Loucy (cell line): Measurements from ENCODE around the gene NEU4.
"Not testable (repeated sequence)": the region's sequence is repeated elsewhere in the genome, so short reads cannot be mapped to it uniquely, and the experiment has no call there.

Source experiments
- H2AFZ ChIP-seq: fragments of 200-600 bp; sonication (generic); 2 replicates; pipeline ENCODE4 v1.6.0; 2016; ENCODE audit warnings: antibody characterized with exemption, mild to moderate bottlenecking, low read length, moderate library complexity
- H3F3A ChIP-seq: fragments of 200-600 bp; 2 replicates; pipeline ENCODE4 v1.6.0; 2016; ENCODE audit warnings: antibody characterized with exemption, low read depth, mild to moderate bottlenecking
- H3K27me3 ChIP-seq: fragments of 200-600 bp; sonication (generic); 2 replicates; pipeline ENCODE4 v1.6.1; 2014; ENCODE audit warnings: low read length, mild to moderate bottlenecking; ENCODE audit not compliant: insufficient read depth, poor library complexity, severe bottlenecking
- H3K36me3 ChIP-seq: fragments of 200-600 bp; sonication (generic); 2 replicates; pipeline ENCODE4 v1.6.1; 2016; ENCODE audit warnings: low read length; ENCODE audit not compliant: insufficient read depth
- H3K4me1 ChIP-seq: fragments of 200-600 bp; sonication (generic); 2 replicates; pipeline ENCODE4 v1.5.1; 2014; ENCODE audit warnings: low read length, mild to moderate bottlenecking; ENCODE audit not compliant: insufficient read depth, poor library complexity, severe bottlenecking
- H3K4me2 ChIP-seq: fragments of 200-600 bp; sonication (generic); 2 replicates; pipeline ENCODE4 v1.6.0; 2014; ENCODE audit warnings: antibody characterized with exemption, low read length, low read depth, mild to moderate bottlenecking; ENCODE audit not compliant: poor library complexity, severe bottlenecking
- H3K4me3 ChIP-seq: fragments of 200-600 bp; sonication (generic); 2 replicates; pipeline ENCODE4 v1.5.1; 2014; ENCODE audit warnings: low read length, mild to moderate bottlenecking, mixed read lengths; ENCODE audit not compliant: poor library complexity, severe bottlenecking
- H3K79me2 ChIP-seq: fragments of 200-600 bp; sonication (generic); 2 replicates; pipeline ENCODE4 v1.6.1; 2014; ENCODE audit warnings: low read length; ENCODE audit not compliant: insufficient read depth
- H3K9ac ChIP-seq: fragments of 200-600 bp; sonication (generic); 2 replicates; pipeline ENCODE4 v1.6.0; 2014; ENCODE audit warnings: mild to moderate bottlenecking, low read depth, low read length, moderate library complexity; ENCODE audit not compliant: poor library complexity, severe bottlenecking
- H3K9me2 ChIP-seq: fragments of 200-600 bp; sonication (generic); replicated peaks from 2 replicates; pipeline ENCODE4 v1.6.1; 2016; ENCODE audit warnings: low read depth, low read length, mixed read lengths
- H3K9me3 ChIP-seq: fragments of 200-600 bp; sonication (generic); 2 replicates; pipeline ENCODE4 v1.6.1; 2014; ENCODE audit warnings: mild to moderate bottlenecking, antibody characterized with exemption, low read length, low read depth; ENCODE audit not compliant: insufficient read depth
- H4K20me1 ChIP-seq: fragments of 200-600 bp; sonication (generic); 2 replicates; pipeline ENCODE4 v1.6.0; 2014; ENCODE audit warnings: antibody characterized with exemption, low read length, mild to moderate bottlenecking; ENCODE audit not compliant: insufficient read depth, poor library complexity, severe bottlenecking
- CTCF ChIP-seq: fragments of 200-600 bp; sonication (generic); conservative IDR thresholded peaks from 2 replicates; pipeline ENCODE4 v1.5.1; 2014; ENCODE audit warnings: mild to moderate bottlenecking, antibody characterized with exemption, low read length
- EZH2phosphoT487 ChIP-seq: fragments of 200-600 bp; IDR thresholded peaks from 2 replicates; pipeline ENCODE4 v1.6.1; 2018; ENCODE audit warnings: antibody characterized with exemption, mild to moderate bottlenecking, moderate library complexity, borderline replicate concordance

The NEU4 gene

GRCh38 chr2:241818229-241818942 lies 9.4 kb downstream of the NEU4 start:
- H3K9me3 ChIP-seq, result no peaks in the 10 kb centered on the region
- H3K9ac ChIP-seq, result no peak overlapping the region
- no peaks in the 10 kb centered on the region for H3K27me3 ChIP-seq
- H3K36me3 ChIP-seq, result no peaks in the 10 kb centered on the region
- H3F3A ChIP-seq, result no peaks in the 10 kb centered on the region; the same call in 1 of the 2 replicates
- TF ChIP-seq CTCF (no peak), EZH2phosphoT487 (no peak)
- H3K79me2 ChIP-seq, result no peaks in the 10 kb centered on the region
- H3K4me3 ChIP-seq, result no peak overlapping the region
- H3K9me2 ChIP-seq, result no peaks in the 10 kb centered on the region
- H2AFZ ChIP-seq, result no peak overlapping the region
- H3K4me1 ChIP-seq, result no peaks in the 10 kb centered on the region
- no peaks in the 10 kb centered on the region for H4K20me1 ChIP-seq
- no peak overlapping the region for H3K4me2 ChIP-seq

GRCh38 chr2:241818943-241819270 lies 9.9 kb downstream of the NEU4 start:
- no peaks in the 10 kb centered on the region for H4K20me1 ChIP-seq
- no peaks in the 10 kb centered on the region for H3K36me3 ChIP-seq
- H3K4me3 ChIP-seq, result no peak overlapping the region
- H3K4me2 ChIP-seq, result no peak overlapping the region
- no peaks in the 10 kb centered on the region; the same call in 1 of the 2 replicates for H3F3A ChIP-seq
- TF ChIP-seq CTCF (no peak), EZH2phosphoT487 (no peak)
- H3K4me1 ChIP-seq, result no peaks in the 10 kb centered on the region
- no peaks in the 10 kb centered on the region for H3K9me3 ChIP-seq
- H3K9ac ChIP-seq, result no peak overlapping the region
- H3K9me2 ChIP-seq, result no peaks in the 10 kb centered on the region
- no peak overlapping the region for H2AFZ ChIP-seq
- no peaks in the 10 kb centered on the region for H3K27me3 ChIP-seq
- H3K79me2 ChIP-seq, result no peaks in the 10 kb centered on the region

GRCh38 chr2:241819947-241820624 lies 11.1 kb downstream of the NEU4 start:
- not testable (repeated sequence) for H3K9ac ChIP-seq, H3K27me3 ChIP-seq, H3K9me2 ChIP-seq, H3F3A ChIP-seq, H3K79me2 ChIP-seq, H3K4me3 ChIP-seq, H3K4me2 ChIP-seq, H4K20me1 ChIP-seq, H3K4me1 ChIP-seq, H2AFZ ChIP-seq, H3K9me3 ChIP-seq, H3K36me3 ChIP-seq
